Sigmoid colon (tissue), 7 donors: ENCODE measurements around the gene TPCN1. TPM values are rescaled to one million over a fixed set of nuclear protein-coding genes. Genes with fewer than 3 reads are reported as not detected.

Source experiments
- DNase-seq: peaks from one replicate; pipeline ENCODE4 v3.0.0-alpha.2; 2019
- H3K27ac ChIP-seq, 4 donors: fragments of 200-600 bp; sonication (generic); one replicate each; pipeline ENCODE4 v1.5.1; 2016 to 2019; ENCODE audit warnings: mild to moderate bottlenecking in 1 of 4
- H3K27me3 ChIP-seq, 3 donors: fragments of 200-600 bp; sonication (generic); one replicate each; pipeline ENCODE4 v1.5.1; 2019; ENCODE audit warnings: mild to moderate bottlenecking in 1 of 3
- H3K36me3 ChIP-seq, 4 donors: fragments of 200-600 bp; sonication (generic); one replicate each; pipeline ENCODE4 v1.5.1; 2016 to 2019
- H3K4me1 ChIP-seq, 4 donors: fragments of 200-600 bp; sonication (generic); one replicate each; pipeline ENCODE4 v1.5.1; 2017 to 2019
- H3K4me3 ChIP-seq, 4 donors: fragments of 200-600 bp; sonication (generic); one replicate each; pipeline ENCODE4 v1.5.1; 2017 to 2019; ENCODE audit warnings: mild to moderate bottlenecking in 2 of 4, moderate library complexity in 1 of 4
- H3K9me3 ChIP-seq, 4 donors: fragments of 200-600 bp in 3 of 4; sonication (generic) in 3 of 4; one replicate each; pipeline versions ENCODE4 v1.5.1 to v1.6.1; 2013 to 2019
- CTCF ChIP-seq, 4 experiments: fragments of 450-650 bp in 3 of 4; fragments of 200-600 bp in 1 of 4; IDR thresholded peaks; one replicate each; pipeline ENCODE4 v1.5.1; 2016 to 2019; ENCODE audit warnings: antibody characterized with exemption in 4 of 4, mild to moderate bottlenecking in 3 of 4, moderate library complexity in 2 of 4
- EP300 ChIP-seq, 4 donors: sonication (generic); formaldehyde crosslinking; IDR thresholded peaks; one replicate each; pipeline ENCODE4 v1.6.1; 2017; ENCODE audit warnings: antibody characterized with exemption in 4 of 4
- POLR2A ChIP-seq, 2 donors: fragments of 450-650 bp; IDR thresholded peaks; one replicate each; pipeline ENCODE4 v1.6.1; 2016; ENCODE audit warnings: antibody characterized with exemption in 2 of 2, mild to moderate bottlenecking in 2 of 2, moderate library complexity in 2 of 2
- POLR2AphosphoS5 ChIP-seq, 4 donors: sonication (generic); formaldehyde crosslinking; IDR thresholded peaks; one replicate each; pipeline ENCODE4 v1.6.1; 2017; ENCODE audit warnings: antibody characterized with exemption in 4 of 4
- WGBS, 2 donors: extraction: QIAGEN DNeasy Blood & Tissue Kit; methylation state at CpG; one replicate each; pipeline ENCODE4 v1.1.7; 2013; 5-methylcytosine and 5-hydroxymethylcytosine counted together
- intact Hi-C: fragments of 100-400 bp; cut with DNase I; formaldehyde crosslinking; loops from one replicate; pipeline ENCODE4 v1.15.1; 2023
- polyA plus RNA-seq, 3 donors: library from polyadenylated mRNA; stranded (reverse); fragments of 200-250 nt; gene quantifications; one replicate each; pipeline ENCODE4 v1.2.3, GENCODE V29; 2013
- total RNA-seq, 4 donors: library from RNA; depleted of rRNA; stranded (reverse); fragments of >200 nt; gene quantifications; one replicate each; pipeline ENCODE4 v1.1.0, GENCODE V29; 2016
- donor health status: healthy with polysubstance abuse.
- donor health status: Bipolar disorder and iron deficiency.
- donor health status: healthy.

Gene TPCN1
- total and polyA plus RNA-seq, 7 donors = 6.0 to 51.5 (median 28.3) TPM

- intact Hi-C loops = no loop called here
- Histone ChIP-seq H3K4me1 (peaks cover 0 to 25% (median 21%) of the 10 kb centered on the region in 4 donors), H3K27ac (no peak overlapping the region), H3K4me3 (no peak overlapping the region), H3K36me3 (peaks cover 6 to 80% (median 30%) of the 10 kb centered on the region in 4 donors), H3K27me3 (no peaks in the 10 kb centered on the region), H3K9me3 (no peaks in the 10 kb centered on the region)
- DNase-seq = peak; percentile 56
- TF ChIP-seq POLR2A (IDR thresholded peaks at IDR 0.05) = no peak
- TF ChIP-seq POLR2AphosphoS5 (IDR thresholded peaks at IDR 0.05) = no peak
- no peak for TF ChIP-seq EP300 (IDR thresholded peaks at IDR 0.05)
- TF ChIP-seq CTCF (IDR thresholded peaks at IDR 0.05) = no peak
- WGBS, 2 donors = 96 to 98% methylated on average over 12 of the region's 12 CpGs
Observed at GRCh38 chr12:113269257-113269943, 48.1 kb downstream of the TPCN1 start.

GRCh38 chr12:113270709-113271009 lies 49.4 kb downstream of the TPCN1 start:
- WGBS, 2 donors = 58 to 85% methylated on average over 11 of the region's 11 CpGs
- no peak for DNase-seq
- no peaks in the 10 kb centered on the region for H3K27me3 ChIP-seq
- no peak overlapping the region for H3K4me3 ChIP-seq
- intact Hi-C loops = no loop called here
- peaks cover 0 to 25% (median 21%) of the 10 kb centered on the region in 4 donors for H3K4me1 ChIP-seq
- peaks cover 6 to 91% (median 31%) of the 10 kb centered on the region in 4 donors for H3K36me3 ChIP-seq
- no peak overlapping the region for H3K27ac ChIP-seq
- no peaks in the 10 kb centered on the region for H3K9me3 ChIP-seq
- TF ChIP-seq CTCF (IDR thresholded peaks at IDR 0.05) = no peak
- TF ChIP-seq EP300 (IDR thresholded peaks at IDR 0.05) = no peak
- TF ChIP-seq POLR2A (IDR thresholded peaks at IDR 0.05) = no peak

- Histone ChIP-seq H3K4me3 (no peak overlapping the region), H3K4me1 (peaks cover 0 to 25% (median 21%) of the 10 kb centered on the region in 4 donors), H3K36me3 (peaks cover 6 to 90% (median 30%) of the 10 kb centered on the region in 4 donors), H3K9me3 (no peaks in the 10 kb centered on the region), H3K27ac (peak overlapping the region; percentile 57 to 72 (median 70)), H3K27me3 (no peaks in the 10 kb centered on the region)
- intact Hi-C loops = no loop called here
- no peak for DNase-seq
- WGBS, 2 donors = 87 to 92% methylated on average over 10 of the region's 10 CpGs
- no peak for TF ChIP-seq CTCF (IDR thresholded peaks at IDR 0.05)
- TF ChIP-seq EP300 (IDR thresholded peaks at IDR 0.05) = no peak
- TF ChIP-seq POLR2A (IDR thresholded peaks at IDR 0.05) = no peak
- TF ChIP-seq POLR2AphosphoS5 (IDR thresholded peaks at IDR 0.05) = no peak
Observed at GRCh38 chr12:113271466-113271852, 50.2 kb downstream of the TPCN1 start.

- no peaks in the 10 kb centered on the region for H3K27me3 ChIP-seq
- H3K27ac ChIP-seq = peak overlapping the region; percentile 57 to 72 (median 70)
- intact Hi-C loops = no loop called here
- peaks cover 0 to 25% (median 21%) of the 10 kb centered on the region in 4 donors for H3K4me1 ChIP-seq
- DNase-seq = peak; percentile 94
- 71 to 84% methylated on average over 12 of the region's 12 CpGs for WGBS, 2 donors
- no peak overlapping the region for H3K4me3 ChIP-seq
- no peak for TF ChIP-seq POLR2A (IDR thresholded peaks at IDR 0.05)
- TF ChIP-seq POLR2AphosphoS5 (IDR thresholded peaks at IDR 0.05) = peak; percentile 27 to 64 (median 48)
- TF ChIP-seq EP300 (IDR thresholded peaks at IDR 0.05) = no peak
- no peak for TF ChIP-seq CTCF (IDR thresholded peaks at IDR 0.05)
- peaks cover 10 to 90% (median 30%) of the 10 kb centered on the region in 4 donors for H3K36me3 ChIP-seq
- H3K9me3 ChIP-seq = no peaks in the 10 kb centered on the region
Observed at GRCh38 chr12:113271853-113272561, 50.7 kb downstream of the TPCN1 start.
